GM19099 (cell line): ENCODE results near the gene CMA1.

ENCODE experiments used
- POLR2A ChIP-seq: IDR thresholded peaks from 3 replicates; pipeline ENCODE4 v1.6.1; 2011; ENCODE audit warnings: low read depth; ENCODE audit not compliant: insufficient read length; ENCODE audit errors: extremely low read depth

The CMA1 gene

GRCh38 chr14:24465368-24465767 lies 42.7 kb downstream of the CMA1 start:
- no peak for TF ChIP-seq POLR2A

GRCh38 chr14:24463884-24464785 lies 43.9 kb downstream of the CMA1 start:
- TF ChIP-seq POLR2A: no peak

GRCh38 chr14:24463017-24463883 lies 44.8 kb downstream of the CMA1 start:
- TF ChIP-seq POLR2A: no peak

- no peak for TF ChIP-seq POLR2A
These were observed 46.7 kb downstream of the CMA1 start for GRCh38 chr14:24461336-24461735.

- TF ChIP-seq POLR2A: no peak
These were observed 48.7 kb downstream of the CMA1 start for GRCh38 chr14:24459331-24459730.

GRCh38 chr14:24458736-24459135 lies 49.3 kb downstream of the CMA1 start:
- no peak for TF ChIP-seq POLR2A

GRCh38 chr14:24456980-24457379 lies 51.1 kb downstream of the CMA1 start:
- TF ChIP-seq POLR2A: no peak
